WTC11 (cell line): ENCODE results near the gene OR52I1.

Experiments
- AR ChIP-seq: fragments of 250-450 bp; sonication (Bioruptor Pico); IDR thresholded peaks from 2 replicates; pipeline ENCODE4 v1.9.0; 2021; ENCODE audit warnings: mild to moderate bottlenecking
- ATF1 ChIP-seq: sonication (generic); formaldehyde crosslinking; IDR thresholded peaks from 2 replicates; pipeline ENCODE4 v1.8.1; 2023; ENCODE audit warnings: mild to moderate bottlenecking, moderate library complexity, missing genetic modification reagents
- CTCF ChIP-seq: fragments of 200-600 bp; IDR thresholded peaks from 2 replicates; pipeline ENCODE4 v1.8.0; 2022; ENCODE audit warnings: antibody characterized with exemption
- E2F1 ChIP-seq: sonication (generic); formaldehyde crosslinking; IDR thresholded peaks from 2 replicates; pipeline ENCODE4 v1.8.0; 2022; ENCODE audit warnings: mild to moderate bottlenecking, missing genetic modification reagents
- E2F4 ChIP-seq: sonication (generic); formaldehyde crosslinking; IDR thresholded peaks from 2 replicates; pipeline ENCODE4 v1.8.1; 2022; ENCODE audit warnings: low read depth, mild to moderate bottlenecking, moderate library complexity, missing genetic modification reagents, borderline replicate concordance
- E2F5 ChIP-seq: sonication (generic); formaldehyde crosslinking; IDR thresholded peaks from 2 replicates; pipeline ENCODE4 v1.8.1; 2022; ENCODE audit warnings: mild to moderate bottlenecking, moderate library complexity, missing genetic modification reagents
- ERG ChIP-seq: fragments of 250-450 bp; sonication (Bioruptor Pico); IDR thresholded peaks from 2 replicates; pipeline ENCODE4 v1.8.0; 2021; ENCODE audit warnings: mild to moderate bottlenecking
- ETV6 ChIP-seq: sonication (generic); formaldehyde crosslinking; IDR thresholded peaks from 2 replicates; pipeline ENCODE4 v1.8.1; 2022; ENCODE audit warnings: mild to moderate bottlenecking, missing genetic modification reagents
- FOXJ3 ChIP-seq: sonication (generic); formaldehyde crosslinking; IDR thresholded peaks from 2 replicates; pipeline ENCODE4 v1.9.0; 2021; ENCODE audit warnings: missing genetic modification reagents, mild to moderate bottlenecking, borderline replicate concordance
- IRF1 ChIP-seq: sonication (generic); formaldehyde crosslinking; IDR thresholded peaks from 2 replicates; pipeline ENCODE4 v1.8.0; 2023; ENCODE audit warnings: missing genetic modification reagents
- NFE2L1 ChIP-seq: sonication (generic); formaldehyde crosslinking; IDR thresholded peaks from 2 replicates; pipeline ENCODE4 v1.8.1; 2023; ENCODE audit warnings: missing genetic modification reagents
- NFYB ChIP-seq: sonication (generic); formaldehyde crosslinking; conservative IDR thresholded peaks from 2 replicates; pipeline ENCODE4 v1.8.0; 2022; ENCODE audit warnings: low read depth, missing genetic modification reagents
- TCF7 ChIP-seq: sonication (generic); formaldehyde crosslinking; IDR thresholded peaks from 2 replicates; pipeline ENCODE4 v1.8.0; 2022; ENCODE audit warnings: mild to moderate bottlenecking, low read depth, missing genetic modification reagents, moderate library complexity
- ZBTB21 ChIP-seq: sonication (generic); formaldehyde crosslinking; IDR thresholded peaks from 2 replicates; pipeline ENCODE4 v1.8.1; 2023; ENCODE audit warnings: mild to moderate bottlenecking, missing genetic modification reagents, borderline replicate concordance

- TF ChIP-seq TCF7 (CRISPR knock-in tag) (no peak), AR (CRISPR knock-in tag) (no peak), E2F4 (CRISPR knock-in tag) (no peak), CTCF (no peak), E2F5 (CRISPR knock-in tag) (no peak), E2F1 (CRISPR knock-in tag) (no peak), NFYB (CRISPR knock-in tag) (no peak), NFE2L1 (CRISPR knock-in tag) (no peak), ATF1 (no peak), ERG (CRISPR knock-in tag) (no peak), IRF1 (no peak), FOXJ3 (CRISPR knock-in tag) (no peak), ZBTB21 (CRISPR knock-in tag) (no peak), ETV6 (CRISPR knock-in tag) (no peak)
Measured at GRCh38 chr11:4611986-4612385, 18.1 kb downstream of the OR52I1 start.
